ENCODE data around the gene SHC4.

DNA sequence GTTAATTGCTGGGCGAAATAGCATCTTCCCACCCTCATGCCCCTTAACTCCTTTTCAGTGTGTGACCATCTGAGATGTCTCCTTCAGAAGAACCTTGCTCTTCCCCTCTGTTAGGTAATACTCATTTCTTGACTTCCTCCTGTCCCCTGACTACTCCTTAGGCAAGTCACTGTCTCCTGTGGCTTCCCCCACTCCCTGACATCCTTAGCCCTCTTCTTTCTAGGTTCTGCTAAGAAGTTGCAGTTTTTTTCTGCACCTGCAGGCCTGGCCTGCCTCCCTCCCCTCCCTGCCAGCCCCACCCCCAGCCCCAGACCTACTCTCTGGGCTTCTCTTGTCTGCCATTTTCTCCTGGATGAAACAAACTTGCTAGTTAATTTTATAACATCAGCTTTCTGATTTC lies 101.0 kb downstream of the SHC4 start:
- no peak for TF ChIP-seq EZH2 (IDR thresholded peaks at IDR 0.05; ENCODE audit: borderline replicate concordance, low read length)
- TF ChIP-seq, protein P1, sequence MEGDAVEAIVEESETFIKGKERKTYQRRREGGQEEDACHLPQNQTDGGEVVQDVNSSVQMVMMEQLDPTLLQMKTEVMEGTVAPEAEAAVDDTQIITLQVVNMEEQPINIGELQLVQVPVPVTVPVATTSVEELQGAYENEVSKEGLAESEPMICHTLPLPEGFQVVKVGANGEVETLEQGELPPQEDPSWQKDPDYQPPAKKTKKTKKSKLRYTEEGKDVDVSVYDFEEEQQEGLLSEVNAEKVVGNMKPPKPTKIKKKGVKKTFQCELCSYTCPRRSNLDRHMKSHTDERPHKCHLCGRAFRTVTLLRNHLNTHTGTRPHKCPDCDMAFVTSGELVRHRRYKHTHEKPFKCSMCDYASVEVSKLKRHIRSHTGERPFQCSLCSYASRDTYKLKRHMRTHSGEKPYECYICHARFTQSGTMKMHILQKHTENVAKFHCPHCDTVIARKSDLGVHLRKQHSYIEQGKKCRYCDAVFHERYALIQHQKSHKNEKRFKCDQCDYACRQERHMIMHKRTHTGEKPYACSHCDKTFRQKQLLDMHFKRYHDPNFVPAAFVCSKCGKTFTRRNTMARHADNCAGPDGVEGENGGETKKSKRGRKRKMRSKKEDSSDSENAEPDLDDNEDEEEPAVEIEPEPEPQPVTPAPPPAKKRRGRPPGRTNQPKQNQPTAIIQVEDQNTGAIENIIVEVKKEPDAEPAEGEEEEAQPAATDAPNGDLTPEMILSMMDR (conservative IDR thresholded peaks at IDR 0.05 in 1 of 2, IDR thresholded peaks at IDR 0.05 in 1 of 2; ENCODE audit: extremely low read depth in 1 of 2, insufficient read depth in 1 of 2, low read depth in 1 of 2, low read length in 2 of 2) = no peak
